ENCODE results near the gene SKA1.

DNA sequence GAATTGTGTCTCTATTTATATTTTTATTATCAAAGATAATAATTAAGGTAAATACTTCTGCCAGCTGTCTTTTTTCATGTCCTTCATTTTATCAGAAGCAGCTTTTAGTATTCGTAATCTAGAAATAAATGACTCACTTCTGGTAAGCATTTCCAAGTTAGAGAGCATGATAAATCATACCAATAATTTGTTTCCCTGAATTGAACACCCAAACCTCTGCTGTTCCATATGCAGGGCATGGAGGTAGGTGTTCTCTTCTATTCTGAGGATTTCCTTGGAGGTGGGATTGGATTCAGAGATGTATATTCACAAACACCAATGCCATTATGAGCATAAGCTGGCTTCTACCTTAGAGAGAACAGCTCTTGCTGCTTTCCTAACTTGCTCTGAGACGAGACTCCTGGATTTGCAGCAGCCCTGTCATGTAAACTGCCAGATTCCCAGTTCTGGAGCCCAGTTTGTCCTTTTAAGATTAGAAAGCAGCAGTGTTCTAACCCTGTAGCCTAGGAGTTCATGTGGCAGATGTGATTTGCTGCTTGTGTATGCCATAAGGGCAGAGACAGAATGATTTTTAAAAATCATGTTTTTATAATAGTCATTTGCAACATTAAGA, 47.5 kb downstream of the SKA1 start:
- TF ChIP-seq POLR2AphosphoS5 (IDR thresholded peaks at IDR 0.05; ENCODE audit: low read depth): no peak
- TF ChIP-seq, protein P1, sequence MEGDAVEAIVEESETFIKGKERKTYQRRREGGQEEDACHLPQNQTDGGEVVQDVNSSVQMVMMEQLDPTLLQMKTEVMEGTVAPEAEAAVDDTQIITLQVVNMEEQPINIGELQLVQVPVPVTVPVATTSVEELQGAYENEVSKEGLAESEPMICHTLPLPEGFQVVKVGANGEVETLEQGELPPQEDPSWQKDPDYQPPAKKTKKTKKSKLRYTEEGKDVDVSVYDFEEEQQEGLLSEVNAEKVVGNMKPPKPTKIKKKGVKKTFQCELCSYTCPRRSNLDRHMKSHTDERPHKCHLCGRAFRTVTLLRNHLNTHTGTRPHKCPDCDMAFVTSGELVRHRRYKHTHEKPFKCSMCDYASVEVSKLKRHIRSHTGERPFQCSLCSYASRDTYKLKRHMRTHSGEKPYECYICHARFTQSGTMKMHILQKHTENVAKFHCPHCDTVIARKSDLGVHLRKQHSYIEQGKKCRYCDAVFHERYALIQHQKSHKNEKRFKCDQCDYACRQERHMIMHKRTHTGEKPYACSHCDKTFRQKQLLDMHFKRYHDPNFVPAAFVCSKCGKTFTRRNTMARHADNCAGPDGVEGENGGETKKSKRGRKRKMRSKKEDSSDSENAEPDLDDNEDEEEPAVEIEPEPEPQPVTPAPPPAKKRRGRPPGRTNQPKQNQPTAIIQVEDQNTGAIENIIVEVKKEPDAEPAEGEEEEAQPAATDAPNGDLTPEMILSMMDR (IDR thresholded peaks at IDR 0.05; ENCODE audit: insufficient read depth, low read length): no peak

Measured in HL-60 (cell line).